AG04450 (cell line): ENCODE data around the gene PDE11A. TPM values are rescaled to one million over a fixed set of nuclear protein-coding genes. Genes with fewer than 3 reads are reported as not detected.

Experiments
- CTCF ChIA-PET: fragments of 300-600, 350-600 bp; formaldehyde crosslinking; extraction: SDS; loops from one replicate; lab custom pipeline; 2022; ENCODE audit warnings: antibody characterized with exemption, inconsistent platforms; lab: Charles Lee
- POLR2A ChIA-PET: fragments of 350-600 bp; formaldehyde crosslinking; extraction: SDS; loops from one replicate; lab custom pipeline; 2021; ENCODE audit warnings: antibody characterized with exemption, inconsistent platforms; lab: Yijun Ruan, JAX
- DNase-seq: peaks from one replicate; pipeline ENCODE4 v3.0.0-alpha.2; 2011; ENCODE audit warnings: low read depth, low spot score
- H3K27ac ChIP-seq: one replicate; pipeline ENCODE4 v1.5.1; 2012; ENCODE audit warnings: low read depth, low read length, control low read depth
- H3K27me3 ChIP-seq: one replicate; pipeline ENCODE4 v1.6.0; 2012; ENCODE audit warnings: low read length; ENCODE audit not compliant: control insufficient read depth, insufficient read depth
- H3K4me3 ChIP-seq: 2 replicates; pipeline ENCODE4 v1.5.1; 2011; ENCODE audit warnings: mild to moderate bottlenecking, low read depth, low read length, control low read depth
- H3K9me3 ChIP-seq: 2 replicates; pipeline ENCODE4 v1.5.1; 2012; ENCODE audit warnings: low read length; ENCODE audit not compliant: control insufficient read depth, insufficient read depth
- polyA plus RNA-seq: library from polyadenylated mRNA; depleted of rRNA; stranded (reverse); fragments of >200 nt; gene quantifications from 2 replicates; pipeline ENCODE4 v1.2.3, GENCODE V29; 2011
- TF ChIP-seq, protein P1 (sequence below): IDR thresholded peaks from 2 replicates; pipeline ENCODE4 v1.5.1; 2011; ENCODE audit warnings: low read depth, low read length, control low read depth, inconsistent platforms

The PDE11A gene
- polyA plus RNA-seq, 1 experiment: 0.24 TPM

- TF ChIP-seq, protein P1, sequence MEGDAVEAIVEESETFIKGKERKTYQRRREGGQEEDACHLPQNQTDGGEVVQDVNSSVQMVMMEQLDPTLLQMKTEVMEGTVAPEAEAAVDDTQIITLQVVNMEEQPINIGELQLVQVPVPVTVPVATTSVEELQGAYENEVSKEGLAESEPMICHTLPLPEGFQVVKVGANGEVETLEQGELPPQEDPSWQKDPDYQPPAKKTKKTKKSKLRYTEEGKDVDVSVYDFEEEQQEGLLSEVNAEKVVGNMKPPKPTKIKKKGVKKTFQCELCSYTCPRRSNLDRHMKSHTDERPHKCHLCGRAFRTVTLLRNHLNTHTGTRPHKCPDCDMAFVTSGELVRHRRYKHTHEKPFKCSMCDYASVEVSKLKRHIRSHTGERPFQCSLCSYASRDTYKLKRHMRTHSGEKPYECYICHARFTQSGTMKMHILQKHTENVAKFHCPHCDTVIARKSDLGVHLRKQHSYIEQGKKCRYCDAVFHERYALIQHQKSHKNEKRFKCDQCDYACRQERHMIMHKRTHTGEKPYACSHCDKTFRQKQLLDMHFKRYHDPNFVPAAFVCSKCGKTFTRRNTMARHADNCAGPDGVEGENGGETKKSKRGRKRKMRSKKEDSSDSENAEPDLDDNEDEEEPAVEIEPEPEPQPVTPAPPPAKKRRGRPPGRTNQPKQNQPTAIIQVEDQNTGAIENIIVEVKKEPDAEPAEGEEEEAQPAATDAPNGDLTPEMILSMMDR: no peak
- peaks cover 2% of the 10 kb centered on the region for H3K27me3 ChIP-seq
- H3K27ac ChIP-seq: no peak overlapping the region
- CTCF ChIA-PET: interaction anchor here (1.0 to 1.5 kb wide), 2 partner anchors 20 to 594 kb away, joined by 3 to 4 read pairs; no protein-coding TSS in a partner anchor
- POLR2A ChIA-PET: no interaction called here
- no peak for DNase-seq
- H3K4me3 ChIP-seq: no peak overlapping the region
- H3K9me3 ChIP-seq: no peaks in the 10 kb centered on the region
These were observed 329.7 kb downstream of the PDE11A start for GRCh38 chr2:177742851-177743250.

DNA sequence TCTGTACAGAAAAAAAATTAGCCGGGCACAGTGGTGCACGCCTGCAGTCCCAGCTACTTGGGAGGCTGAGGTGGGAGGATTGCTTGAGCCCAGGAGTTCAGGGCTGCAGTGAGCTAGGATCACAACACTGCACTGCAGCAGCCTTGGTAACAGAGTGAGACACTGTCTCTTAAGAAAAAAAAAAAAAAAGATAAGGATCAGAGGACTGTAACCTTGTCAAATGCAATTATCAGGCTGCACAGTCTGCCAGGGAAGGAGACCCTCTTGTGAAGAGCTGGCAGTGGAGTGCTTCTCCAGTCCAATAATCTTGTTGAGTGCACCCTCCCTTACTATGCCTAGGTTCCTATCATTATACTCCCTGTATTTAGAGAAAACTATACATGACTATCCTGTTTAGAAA lies 330.7 kb downstream of the PDE11A start:
- ChIA-PET CTCF (interaction anchor here (1.0 to 1.5 kb wide), 2 partner anchors 21 to 593 kb away, joined by 3 to 4 read pairs; no protein-coding TSS in a partner anchor), POLR2A (no interaction called here)

GRCh38 chr2:177740700-177741099 lies 331.9 kb downstream of the PDE11A start:
- TF ChIP-seq, protein P1: no peak
- no peak overlapping the region for H3K4me3 ChIP-seq
- POLR2A ChIA-PET: no interaction called here
- no peak for DNase-seq
- H3K27me3 ChIP-seq: peaks cover 2% of the 10 kb centered on the region
- CTCF ChIA-PET: no interaction called here
- no peak overlapping the region for H3K27ac ChIP-seq
- H3K9me3 ChIP-seq: no peaks in the 10 kb centered on the region

More for the DNA sequence above, 330.7 kb downstream of the PDE11A start:
- DNase-seq: no peak
- Histone ChIP-seq H3K4me3 (no peak overlapping the region), H3K27me3 (peaks cover 2% of the 10 kb centered on the region), H3K9me3 (no peaks in the 10 kb centered on the region), H3K27ac (no peak overlapping the region)
- TF ChIP-seq, protein P1: no peak

DNA sequence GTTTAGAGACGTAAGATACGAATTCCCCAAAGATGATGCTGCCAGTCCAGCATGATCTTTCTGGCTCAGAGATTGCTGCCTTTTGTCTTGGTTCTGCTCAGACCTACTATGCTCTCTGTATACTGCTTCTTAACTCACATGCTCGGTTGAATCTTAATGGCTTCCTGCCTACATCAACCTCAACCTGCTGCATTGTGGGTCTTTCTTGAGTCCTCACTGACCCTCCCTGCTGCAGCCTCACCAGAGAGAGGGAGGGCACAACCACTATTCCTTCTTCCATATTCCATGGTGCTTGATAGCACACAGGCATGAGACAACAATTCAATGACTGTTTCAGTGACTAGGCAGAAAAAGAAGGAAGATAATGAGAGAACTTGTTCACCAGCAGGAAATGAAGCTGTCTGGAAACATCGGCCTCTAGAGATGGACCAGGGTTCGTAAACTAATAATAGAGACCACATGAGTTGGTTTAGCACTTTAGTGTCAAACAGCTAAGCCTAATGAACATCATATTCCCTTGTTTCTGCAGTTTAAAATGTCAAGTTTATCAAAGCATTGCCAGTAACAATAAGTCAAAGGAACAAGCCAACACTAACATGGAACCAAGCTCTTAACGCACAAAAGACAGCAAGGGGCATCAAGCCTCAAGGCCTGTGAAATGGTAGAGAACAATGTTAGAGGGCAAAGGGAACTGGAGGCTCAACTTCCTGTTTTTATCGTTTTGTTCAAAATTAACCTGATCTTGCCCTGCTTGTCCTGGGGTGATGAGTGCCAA lies 333.9 kb downstream of the PDE11A start:
- no peak for DNase-seq
- peaks cover 2% of the 10 kb centered on the region for H3K27me3 ChIP-seq
- POLR2A ChIA-PET: no interaction called here
- no peaks in the 10 kb centered on the region for H3K9me3 ChIP-seq
- H3K27ac ChIP-seq: no peak overlapping the region
- TF ChIP-seq, protein P1: no peak
- H3K4me3 ChIP-seq: no peak overlapping the region
- CTCF ChIA-PET: no interaction called here

DNA sequence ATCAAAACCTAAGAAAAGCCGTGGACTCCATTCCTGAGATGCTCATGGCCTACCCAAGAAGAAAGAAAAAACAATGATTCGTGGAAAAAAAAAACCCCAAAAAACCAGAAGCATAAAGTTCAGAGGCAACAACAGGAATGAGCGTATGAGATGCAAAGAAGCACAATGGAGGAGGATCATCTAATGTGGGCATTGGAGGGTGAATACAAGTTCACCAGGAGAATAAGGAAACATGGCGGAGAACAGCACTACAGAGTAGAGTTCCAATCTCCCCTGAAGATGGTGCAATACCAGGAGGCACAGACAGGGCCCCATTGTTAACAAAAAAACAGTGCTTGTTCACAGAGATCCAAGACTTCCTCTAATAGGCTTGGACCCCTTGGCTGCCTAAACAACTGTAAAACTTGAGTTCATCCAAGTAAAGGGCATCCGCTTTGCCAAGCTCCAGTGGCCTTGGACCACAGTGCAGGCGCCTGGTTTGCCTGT lies 337.2 kb downstream of the PDE11A start:
- no peak overlapping the region for H3K4me3 ChIP-seq
- ChIA-PET POLR2A (no interaction called here), CTCF (no interaction called here)
- TF ChIP-seq, protein P1: no peak
- H3K27me3 ChIP-seq: peaks cover 2% of the 10 kb centered on the region
- no peaks in the 10 kb centered on the region for H3K9me3 ChIP-seq
- no peak for DNase-seq
- H3K27ac ChIP-seq: no peak overlapping the region
